Retinal pigment epithelial cell (primary cell): ENCODE results near the gene APBA2.

Experiments
- DNase-seq: peaks from one replicate; pipeline ENCODE4 v3.0.0-alpha.2; 2010; ENCODE audit warnings: low read depth
- H3K4me3 ChIP-seq: 2 replicates; pipeline ENCODE4 v1.5.1; 2011; ENCODE audit warnings: mild to moderate bottlenecking, low read length, control low read depth, moderate library complexity
- CTCF ChIP-seq: conservative IDR thresholded peaks from 2 replicates; pipeline ENCODE4 v1.5.1; 2011; ENCODE audit warnings: low read depth, low read length, control low read depth, inconsistent platforms

The APBA2 gene

GRCh38 chr15:28915041-28915810, 29.5 kb downstream of the APBA2 start:
- TF ChIP-seq CTCF, result no peak

GRCh38 chr15:28915935-28916334, 30.2 kb downstream of the APBA2 start:
- DNase-seq, result no peak
- no peak for TF ChIP-seq CTCF

More at GRCh38 chr15:28915041-28915810, 29.5 kb downstream of the APBA2 start:
- no peak for DNase-seq
- no peak overlapping the region for H3K4me3 ChIP-seq

GRCh38 chr15:28917791-28918140, 32.0 kb downstream of the APBA2 start:
- TF ChIP-seq CTCF, result no peak
- no peak overlapping the region for H3K4me3 ChIP-seq
- no peak for DNase-seq

More at GRCh38 chr15:28915935-28916334, 30.2 kb downstream of the APBA2 start:
- no peak overlapping the region for H3K4me3 ChIP-seq

GRCh38 chr15:28918141-28918983, 32.6 kb downstream of the APBA2 start:
- no peak for TF ChIP-seq CTCF
- H3K4me3 ChIP-seq, result no peak overlapping the region
- DNase-seq, result no peak

GRCh38 chr15:28919201-28919635, 33.4 kb downstream of the APBA2 start:
- H3K4me3 ChIP-seq, result no peak overlapping the region
- DNase-seq, result no peak
- TF ChIP-seq CTCF, result no peak

- DNase-seq, result no peak
- TF ChIP-seq CTCF, result no peak
- no peak overlapping the region for H3K4me3 ChIP-seq
Measured at GRCh38 chr15:28919679-28920655, 34.2 kb downstream of the APBA2 start.
